ENCODE data around the gene PLXNB2. TPM values are rescaled to one million over a fixed set of nuclear protein-coding genes. Genes with fewer than 3 reads are reported as not detected.

The PLXNB2 gene
- total and polyA plus RNA-seq, 11 donors, result 35.1 to 139 (median 53.0) TPM

DNA sequence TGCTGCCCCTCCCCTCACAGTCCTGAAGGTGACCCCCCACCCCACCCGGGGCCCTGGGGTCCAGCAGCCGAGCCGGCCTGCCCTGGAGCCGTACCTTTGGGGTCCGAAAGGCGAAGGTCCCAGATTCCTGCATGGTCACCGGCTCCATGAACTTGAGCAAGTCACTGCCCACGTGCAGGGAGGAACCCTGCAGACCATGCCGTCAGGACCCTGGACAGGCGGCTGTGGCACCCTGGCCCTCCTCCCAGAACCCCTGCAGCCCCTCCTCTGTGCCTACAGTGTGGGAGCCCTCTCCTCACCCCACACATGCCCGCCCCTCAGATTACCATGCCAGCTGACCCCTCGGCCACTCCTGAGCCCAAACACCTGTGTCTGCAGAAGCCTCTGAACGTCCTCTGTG lies 23.0 kb downstream of the PLXNB2 start:
- Histone ChIP-seq H3K27ac (no peak overlapping the region), H3K27me3 (no peaks in the 10 kb centered on the region), H3K4me1 (peaks cover 0 to 15% (median 1%) of the 10 kb centered on the region in 12 donors), H3K4me3 (no peak overlapping the region), H3K9me3 (no peaks in the 10 kb centered on the region), H3K36me3 (peaks cover 0 to 95% (median 91%) of the 10 kb centered on the region in 9 donors)
- ATAC-seq, result no peak
- WGBS, 4 donors, result 79 to 99% (median 93%) methylated on average over 6 to 13 of the region's 13 CpGs
- TF ChIP-seq, protein P1, sequence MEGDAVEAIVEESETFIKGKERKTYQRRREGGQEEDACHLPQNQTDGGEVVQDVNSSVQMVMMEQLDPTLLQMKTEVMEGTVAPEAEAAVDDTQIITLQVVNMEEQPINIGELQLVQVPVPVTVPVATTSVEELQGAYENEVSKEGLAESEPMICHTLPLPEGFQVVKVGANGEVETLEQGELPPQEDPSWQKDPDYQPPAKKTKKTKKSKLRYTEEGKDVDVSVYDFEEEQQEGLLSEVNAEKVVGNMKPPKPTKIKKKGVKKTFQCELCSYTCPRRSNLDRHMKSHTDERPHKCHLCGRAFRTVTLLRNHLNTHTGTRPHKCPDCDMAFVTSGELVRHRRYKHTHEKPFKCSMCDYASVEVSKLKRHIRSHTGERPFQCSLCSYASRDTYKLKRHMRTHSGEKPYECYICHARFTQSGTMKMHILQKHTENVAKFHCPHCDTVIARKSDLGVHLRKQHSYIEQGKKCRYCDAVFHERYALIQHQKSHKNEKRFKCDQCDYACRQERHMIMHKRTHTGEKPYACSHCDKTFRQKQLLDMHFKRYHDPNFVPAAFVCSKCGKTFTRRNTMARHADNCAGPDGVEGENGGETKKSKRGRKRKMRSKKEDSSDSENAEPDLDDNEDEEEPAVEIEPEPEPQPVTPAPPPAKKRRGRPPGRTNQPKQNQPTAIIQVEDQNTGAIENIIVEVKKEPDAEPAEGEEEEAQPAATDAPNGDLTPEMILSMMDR (IDR thresholded peaks at IDR 0.05), result no peak
- TF ChIP-seq POLR2A (IDR thresholded peaks at IDR 0.05), result no peak
- no peak for DNase-seq
- intact Hi-C loops (cut with DNase I), result no loop called here

DNA sequence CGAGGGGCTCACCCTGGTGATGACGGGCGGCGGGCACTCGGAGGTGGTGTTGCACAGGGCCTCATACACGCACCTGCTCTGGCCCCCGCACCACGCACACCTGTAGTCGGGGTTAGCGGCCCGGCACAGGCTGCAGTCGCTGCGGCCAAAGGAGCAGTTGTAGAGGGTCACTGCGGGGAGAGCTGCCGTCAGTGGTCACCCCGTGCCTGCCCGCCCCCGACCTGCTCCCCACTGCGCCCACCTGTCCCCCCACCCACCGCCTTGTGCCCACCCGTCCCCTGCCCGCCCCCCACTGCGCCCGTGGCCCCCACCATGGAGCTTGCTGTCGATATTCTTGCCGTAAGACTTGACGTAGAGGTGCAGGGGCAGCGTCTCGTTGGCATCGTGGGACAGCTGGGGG lies 23.6 kb downstream of the PLXNB2 start:
- TF ChIP-seq POLR2A (IDR thresholded peaks at IDR 0.05), result no peak
- TF ChIP-seq, protein P1 (IDR thresholded peaks at IDR 0.05), result no peak
- 89 to 96% (median 94%) methylated on average over 13 to 30 of the region's 30 CpGs for WGBS, 4 donors
- intact Hi-C loops (cut with DNase I), result no loop called here

DNA sequence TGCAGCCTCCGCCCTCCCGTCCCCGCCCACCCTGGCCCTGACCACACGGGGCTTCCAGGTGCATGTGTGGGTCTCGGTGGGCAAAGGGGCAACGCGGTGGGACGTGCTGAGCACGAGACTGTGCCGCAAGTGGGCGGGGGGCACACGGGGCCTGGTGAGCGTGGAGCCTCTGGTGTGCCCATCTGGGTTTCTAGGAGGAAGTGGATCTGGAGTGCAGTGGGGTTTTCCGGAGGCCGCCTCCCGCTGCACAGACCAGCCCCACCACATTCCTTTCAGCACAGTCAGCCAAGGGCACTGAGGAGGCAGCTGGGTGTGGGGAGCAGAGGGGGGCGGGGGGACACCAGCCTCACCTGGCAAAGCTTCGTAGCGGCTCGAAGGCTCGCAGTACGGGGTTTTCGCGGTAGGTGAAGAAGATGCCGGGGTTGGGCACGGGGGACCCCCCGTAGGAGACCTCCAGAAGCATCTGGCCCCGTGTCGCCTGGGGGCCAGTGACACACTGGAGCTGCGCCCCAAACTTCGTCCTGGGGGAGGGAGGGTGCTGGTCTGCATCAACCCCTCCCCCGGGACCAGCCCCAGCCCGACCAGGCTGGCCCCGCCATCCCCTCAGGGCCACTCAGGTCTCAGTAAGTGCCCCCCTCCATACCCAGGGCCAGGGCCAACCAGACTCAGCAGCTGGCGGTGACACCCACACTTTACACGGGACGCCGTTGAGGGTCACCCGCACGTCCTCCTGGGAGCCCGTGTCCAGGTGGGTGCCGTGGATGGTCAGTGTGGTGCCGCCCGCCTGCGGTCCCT lies 24.9 kb downstream of the PLXNB2 start:
- 76 to 83% (median 82%) methylated on average over 27 to 45 of the region's 45 CpGs for WGBS, 4 donors
- intact Hi-C loops (cut with DNase I), result no loop called here
- DNase-seq (no peak), ATAC-seq (peak in 3 of 4 donors; percentile 1 to 41 (median 31))
- peaks cover 0 to 15% (median 1%) of the 10 kb centered on the region in 12 donors for H3K4me1 ChIP-seq
- no peaks in the 10 kb centered on the region for H3K9me3 ChIP-seq
- no peaks in the 10 kb centered on the region for H3K27me3 ChIP-seq
- H3K27ac ChIP-seq, result peak overlapping the region in 2 of 12 donors; percentile 32 to 41
- H3K36me3 ChIP-seq, result peaks cover 0 to 95% (median 91%) of the 10 kb centered on the region in 9 donors
- H3K4me3 ChIP-seq, result no peak overlapping the region
- TF ChIP-seq, protein P1 (IDR thresholded peaks at IDR 0.05), result no peak
- no peak for TF ChIP-seq POLR2A (IDR thresholded peaks at IDR 0.05)

More for the DNA sequence above, 23.6 kb downstream of the PLXNB2 start:
- DNase-seq, result no peak
- no peaks in the 10 kb centered on the region for H3K27me3 ChIP-seq
- no peak overlapping the region for H3K4me3 ChIP-seq
- H3K36me3 ChIP-seq, result peaks cover 0 to 95% (median 91%) of the 10 kb centered on the region in 9 donors
- no peak overlapping the region for H3K27ac ChIP-seq
- ATAC-seq, result no peak
- no peaks in the 10 kb centered on the region for H3K9me3 ChIP-seq
- H3K4me1 ChIP-seq, result peaks cover 0 to 15% (median 1%) of the 10 kb centered on the region in 12 donors

DNA sequence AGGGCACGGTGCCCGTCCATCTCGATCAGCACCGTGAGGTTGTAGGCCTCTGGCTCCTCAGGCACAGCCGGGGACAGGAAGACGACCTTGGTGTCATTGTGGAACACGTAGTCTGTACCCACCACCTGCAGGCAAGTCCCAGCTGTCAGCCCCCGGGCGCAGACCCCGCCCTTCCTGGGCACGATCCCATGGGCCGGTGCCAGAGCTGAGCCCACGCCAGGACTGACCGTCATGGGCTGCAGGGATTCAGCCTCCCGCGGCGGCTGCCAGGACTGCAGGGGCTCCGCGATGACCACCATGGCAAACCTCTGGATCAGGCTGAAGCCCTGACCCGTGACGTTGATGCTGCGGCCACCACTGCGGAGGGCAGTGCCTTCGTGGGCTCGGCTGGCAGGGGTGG lies 25.5 kb downstream of the PLXNB2 start:
- H3K4me3 ChIP-seq, result no peak overlapping the region
- H3K4me1 ChIP-seq, result peaks cover 0 to 15% (median 1%) of the 10 kb centered on the region in 12 donors
- H3K9me3 ChIP-seq, result no peaks in the 10 kb centered on the region
- DNase-seq (peak in 2 of 5 donors; percentile 66 to 69), ATAC-seq (peak; percentile 41 to 72 (median 68))
- H3K27me3 ChIP-seq, result no peaks in the 10 kb centered on the region
- peak overlapping the region in 6 of 12 donors; percentile 19 to 50 (median 38) for H3K27ac ChIP-seq
- H3K36me3 ChIP-seq, result peaks cover 0 to 95% (median 90%) of the 10 kb centered on the region in 9 donors
- 46 to 65% (median 53%) methylated on average over 2 to 25 of the region's 25 CpGs for WGBS, 4 donors
- TF ChIP-seq, protein P1 (IDR thresholded peaks at IDR 0.05), result no peak
- TF ChIP-seq POLR2A (IDR thresholded peaks at IDR 0.05), result no peak
- intact Hi-C loops (cut with DNase I), result no loop called here

All from heart left ventricle (tissue), 16 donors.